ENCODE data around the gene FGF2. TPM values are rescaled to one million over a fixed set of nuclear protein-coding genes. Genes with fewer than 3 reads are reported as not detected.
"Not testable (repeated sequence)": the region's sequence is repeated elsewhere in the genome, so short reads cannot be mapped to it uniquely, and the experiment has no call there.

Gene FGF2
- 11.1 TPM for total RNA-seq

DNA sequence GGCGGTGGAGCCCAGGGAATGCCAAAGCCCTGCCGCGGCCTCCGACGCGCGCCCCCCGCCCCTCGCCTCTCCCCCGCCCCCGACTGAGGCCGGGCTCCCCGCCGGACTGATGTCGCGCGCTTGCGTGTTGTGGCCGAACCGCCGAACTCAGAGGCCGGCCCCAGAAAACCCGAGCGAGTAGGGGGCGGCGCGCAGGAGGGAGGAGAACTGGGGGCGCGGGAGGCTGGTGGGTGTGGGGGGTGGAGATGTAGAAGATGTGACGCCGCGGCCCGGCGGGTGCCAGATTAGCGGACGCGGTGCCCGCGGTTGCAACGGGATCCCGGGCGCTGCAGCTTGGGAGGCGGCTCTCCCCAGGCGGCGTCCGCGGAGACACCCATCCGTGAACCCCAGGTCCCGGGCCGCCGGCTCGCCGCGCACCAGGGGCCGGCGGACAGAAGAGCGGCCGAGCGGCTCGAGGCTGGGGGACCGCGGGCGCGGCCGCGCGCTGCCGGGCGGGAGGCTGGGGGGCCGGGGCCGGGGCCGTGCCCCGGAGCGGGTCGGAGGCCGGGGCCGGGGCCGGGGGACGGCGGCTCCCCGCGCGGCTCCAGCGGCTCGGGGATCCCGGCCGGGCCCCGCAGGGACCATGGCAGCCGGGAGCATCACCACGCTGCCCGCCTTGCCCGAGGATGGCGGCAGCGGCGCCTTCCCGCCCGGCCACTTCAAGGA, at the start of gene FGF2:
Gene FGF2, plus strand, starts transcription at position 279 of the 705 bp plus-strand sequence. Its CDS starts 344 bp downstream, at position 623.
- peak; percentile 63 for DNase-seq

GRCh38 chr4:122776916-122777315, 49.7 kb upstream of the FGF2 start:
- no peak for DNase-seq

GRCh38 chr4:122777846-122778673, 48.6 kb upstream of the FGF2 start:
- no peak for DNase-seq

DNA sequence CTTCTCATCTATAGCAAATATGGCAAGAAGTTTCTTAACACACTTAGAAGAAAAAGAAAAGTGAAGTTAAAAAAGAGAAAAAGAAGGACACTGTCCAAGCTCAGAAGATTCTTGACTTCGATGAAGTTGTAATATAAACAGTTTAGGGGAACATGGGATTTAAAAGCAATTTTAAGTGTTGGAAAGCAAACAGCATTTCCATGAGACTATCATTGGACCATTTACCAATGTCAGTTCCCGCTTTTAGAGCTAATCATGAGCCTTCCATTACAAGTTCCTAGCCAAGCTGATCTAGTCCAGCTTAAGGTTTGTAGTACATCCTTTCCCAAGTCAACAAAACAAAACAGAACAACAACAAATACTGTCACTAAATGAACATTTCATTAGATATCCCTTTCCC, 45.1 kb upstream of the FGF2 start:
- no peak for DNase-seq

- DNase-seq, result peak; percentile 17
These were observed 43.1 kb upstream of the FGF2 start for GRCh38 chr4:122783301-122784215.

GRCh38 chr4:122784261-122784660, 42.4 kb upstream of the FGF2 start:
- DNase-seq, result no peak

- DNase-seq, result no peak
These were observed 41.5 kb upstream of the FGF2 start for GRCh38 chr4:122785099-122785498.

DNA sequence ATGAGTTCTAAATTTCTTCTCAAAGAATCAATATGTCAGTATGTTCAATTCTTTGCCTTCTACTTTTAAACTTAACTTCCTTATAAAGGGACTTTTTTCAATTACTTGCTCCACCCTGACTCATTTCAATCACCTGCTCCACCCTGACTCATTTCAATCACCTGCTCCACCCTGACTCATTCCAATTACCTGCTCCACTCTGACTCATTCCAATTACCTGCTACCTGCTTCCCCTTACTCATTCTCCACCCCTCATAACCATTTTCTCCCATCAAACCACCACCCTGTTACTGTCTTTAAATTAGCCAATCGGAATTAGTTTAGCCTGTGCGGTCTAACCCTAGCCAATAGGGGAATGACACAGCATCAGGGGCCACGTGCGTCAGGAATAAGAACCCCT, 40.3 kb upstream of the FGF2 start:
- not testable (repeated sequence) for DNase-seq

- DNase-seq, result not testable (repeated sequence)
These were observed 39.7 kb upstream of the FGF2 start for GRCh38 chr4:122786920-122787319.

DNA sequence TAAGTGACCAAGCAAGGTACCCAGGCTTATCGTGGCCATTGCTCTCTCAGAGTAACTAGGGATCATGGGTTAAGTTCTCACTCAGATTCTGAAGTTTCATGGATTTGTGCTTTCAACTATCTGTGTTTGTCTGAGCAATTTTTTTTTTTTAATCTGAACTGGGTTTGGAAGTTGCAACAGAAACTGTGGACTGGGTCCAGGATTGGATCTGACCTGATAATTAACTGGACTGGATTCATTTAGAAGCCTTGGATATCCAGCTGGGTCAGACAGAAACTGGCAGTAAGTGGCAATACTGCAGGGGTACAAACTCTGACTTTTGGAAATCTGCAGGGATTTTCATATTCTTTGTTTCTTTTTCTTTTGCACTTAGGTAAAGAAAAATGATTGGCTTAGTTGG, 38.7 kb upstream of the FGF2 start:
- no peak for DNase-seq

- no peak for DNase-seq
These were observed 37.7 kb upstream of the FGF2 start for GRCh38 chr4:122788935-122789334.

- no peak for DNase-seq
These were observed 32.8 kb upstream of the FGF2 start for GRCh38 chr4:122793811-122794210.

DNA sequence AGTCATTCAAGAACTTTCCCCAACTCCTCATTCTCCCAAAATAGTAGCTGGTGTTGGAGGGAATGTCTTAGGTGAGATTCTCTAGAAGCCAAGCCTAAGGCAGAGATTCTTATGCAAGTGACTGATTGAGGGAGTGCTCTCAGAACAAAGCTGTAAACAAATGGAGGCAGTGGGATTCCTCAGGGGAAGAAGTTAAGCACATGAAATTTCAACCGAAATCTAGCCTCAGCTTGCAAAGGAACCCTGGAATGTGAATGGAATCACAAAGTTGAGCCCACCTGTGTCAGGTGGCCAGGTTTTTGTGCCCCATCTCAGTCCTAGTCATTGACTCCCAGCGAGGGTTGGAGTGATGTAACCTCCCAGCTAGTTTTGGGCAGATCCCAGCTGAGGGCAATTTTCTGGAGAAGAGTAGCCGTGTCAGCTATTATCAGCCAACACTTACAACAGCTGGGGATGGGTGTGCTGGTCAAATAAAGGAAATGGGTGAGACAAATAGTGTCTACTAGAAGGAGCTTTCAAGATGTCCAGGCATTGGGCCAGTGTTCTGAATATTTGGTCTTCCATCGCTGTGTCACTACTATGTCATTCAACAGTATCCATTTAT, 29.7 kb upstream of the FGF2 start:
- no peak for DNase-seq

DNA sequence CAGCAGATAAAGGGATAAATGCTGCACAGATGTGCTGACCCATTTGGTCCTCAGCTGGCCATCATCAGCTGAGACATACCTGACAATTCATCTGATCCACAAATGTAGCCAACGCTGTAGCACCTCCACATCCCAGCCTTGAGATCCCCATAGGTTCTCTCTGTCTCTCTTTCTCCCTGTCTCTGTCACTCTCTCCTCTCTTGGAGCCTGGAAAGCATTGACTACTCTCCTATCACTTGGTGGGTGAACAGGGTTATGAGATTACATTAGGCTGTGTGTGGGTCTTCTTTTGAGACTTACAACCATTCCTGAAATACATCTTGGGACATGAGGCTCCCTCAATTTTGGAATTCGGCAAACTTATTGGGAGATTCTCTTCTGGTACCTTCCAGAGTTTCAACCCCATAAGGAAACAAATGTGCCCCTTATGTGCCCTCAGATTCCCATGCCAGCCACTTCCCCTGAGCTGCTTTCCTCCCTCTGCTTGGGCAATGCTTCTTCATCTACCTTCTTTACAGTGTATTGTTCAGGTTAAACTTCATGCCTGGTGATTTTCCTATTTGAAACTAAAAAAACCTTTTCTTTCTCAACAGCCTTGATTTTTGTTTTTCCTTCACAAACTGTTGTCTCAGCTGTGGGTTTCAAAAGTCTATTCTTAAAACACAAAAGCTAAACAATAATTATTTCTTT, 29.1 kb upstream of the FGF2 start:
- no peak for DNase-seq

GRCh38 chr4:122798101-122798500, 28.5 kb upstream of the FGF2 start:
- DNase-seq, result peak; percentile 13

- no peak for DNase-seq
These were observed 27.7 kb upstream of the FGF2 start for GRCh38 chr4:122798917-122799316.

- no peak for DNase-seq
These were observed 22.8 kb upstream of the FGF2 start for GRCh38 chr4:122803788-122804208.

DNA sequence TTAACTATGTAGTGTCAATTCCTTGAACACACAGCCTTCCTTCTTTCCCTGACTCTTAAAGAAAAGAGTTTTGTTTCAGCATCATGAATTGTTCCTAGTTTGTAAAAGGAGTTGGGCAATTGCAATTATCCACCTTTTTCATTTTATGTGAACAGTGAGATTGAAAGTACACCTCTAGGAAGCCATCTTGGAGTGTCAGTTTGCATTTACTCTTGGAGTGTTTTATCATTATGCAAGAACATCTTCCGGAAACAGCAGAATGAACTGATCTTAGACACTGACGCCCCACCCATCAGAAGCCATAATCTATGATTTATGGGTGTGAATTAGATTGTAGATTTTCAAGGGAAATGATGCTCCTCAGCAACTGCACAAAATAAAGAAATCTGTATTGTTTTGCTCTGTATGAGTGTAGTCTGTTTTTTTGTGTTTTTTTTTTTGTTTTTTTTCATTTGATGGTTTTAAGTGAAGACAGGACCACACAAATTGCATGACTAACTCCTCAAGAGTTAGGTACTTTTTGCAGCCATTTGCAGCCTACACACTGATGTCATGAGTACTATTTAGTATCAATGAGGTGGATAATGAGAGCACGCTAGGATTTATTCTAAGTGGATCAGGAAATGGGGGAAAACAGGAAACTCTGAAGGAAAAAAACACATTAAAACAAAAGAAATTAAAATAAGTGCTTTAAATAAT, 19.5 kb upstream of the FGF2 start:
- DNase-seq, result no peak

- no peak for DNase-seq
These were observed 16.0 kb upstream of the FGF2 start for GRCh38 chr4:122810669-122811068.

DNA sequence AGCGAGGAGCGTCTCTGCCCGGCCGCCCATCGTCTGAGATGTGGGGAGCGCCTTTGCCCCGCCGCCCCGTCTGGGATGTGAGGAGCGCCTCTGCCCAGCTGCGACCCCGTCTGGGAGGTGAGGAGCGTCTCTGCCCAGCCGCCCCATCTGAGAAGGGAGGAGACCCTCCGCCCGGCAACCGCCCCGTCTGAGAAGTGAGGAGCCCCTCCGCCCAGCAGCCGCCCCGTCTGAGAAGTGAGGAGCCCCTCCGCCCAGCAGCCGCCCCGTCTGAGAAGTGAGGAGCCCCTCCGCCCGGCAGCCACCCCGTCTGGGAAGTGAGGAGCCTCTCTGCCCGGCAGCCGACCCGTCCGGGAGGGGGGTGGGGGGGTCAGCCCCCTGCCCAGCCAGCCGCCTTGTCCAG, 14.8 kb upstream of the FGF2 start:
- DNase-seq, result not testable (repeated sequence)

DNA sequence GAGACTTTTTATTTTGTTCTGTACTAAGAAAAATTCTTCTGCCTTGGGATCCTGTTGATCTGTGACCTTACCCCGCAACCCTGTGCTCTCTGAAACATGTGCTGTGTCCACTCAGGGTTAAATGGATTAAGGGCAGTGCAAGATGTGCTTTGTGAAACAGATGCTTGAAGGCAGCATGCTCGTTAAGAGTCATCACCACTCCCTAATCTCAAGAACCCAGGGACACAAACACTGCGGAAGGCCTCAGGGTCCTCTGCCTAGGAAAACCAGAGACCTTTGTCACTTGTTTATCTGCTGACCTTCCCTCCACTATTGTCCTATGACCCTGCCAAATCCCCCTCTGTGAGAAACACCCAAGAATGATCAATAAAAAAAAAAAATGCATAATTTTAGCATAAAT, 13.8 kb upstream of the FGF2 start:
- not testable (repeated sequence) for DNase-seq

All from skin of body (tissue), 2 donors.